Lung (tissue), 12 donors: ENCODE results near the gene SLC16A5. TPM values are rescaled to one million over a fixed set of nuclear protein-coding genes. Genes with fewer than 3 reads are reported as not detected.

Experiments used
- ATAC-seq: fragments of 200-7000 bp; cut with Tn5 transposase; one replicate; pipeline ENCODE4 v1.9.1; 2020; ENCODE audit warnings: moderate number of reproducible peaks; ENCODE audit not compliant: insufficient read depth, low FRiP score
- DNase-seq, 3 donors: peaks; one replicate each; pipeline ENCODE4 v3.0.0-alpha.2; 2013 to 2017
- H3K27ac ChIP-seq, 2 donors: one replicate each; pipeline ENCODE4 v1.5.1; 2013; ENCODE audit warnings: mild to moderate bottlenecking in 2 of 2, moderate library complexity in 2 of 2, control low read depth in 1 of 2, inconsistent platforms in 1 of 2, low read depth in 1 of 2, low read length in 1 of 2
- H3K27me3 ChIP-seq, 3 donors: one replicate each; pipeline ENCODE4 v1.5.1; 2013; ENCODE audit warnings: low read length in 2 of 3; ENCODE audit not compliant: control insufficient read depth in 3 of 3, insufficient read depth in 3 of 3
- H3K36me3 ChIP-seq, 4 donors: one replicate each; pipeline ENCODE4 v1.5.1; 2013; ENCODE audit warnings: low read length in 4 of 4, mild to moderate bottlenecking in 1 of 4, moderate library complexity in 1 of 4; ENCODE audit not compliant: control insufficient read depth in 4 of 4, insufficient read depth in 4 of 4
- H3K4me1 ChIP-seq, 5 donors: one replicate each; pipeline ENCODE4 v1.5.1; 2013; ENCODE audit warnings: low read length in 5 of 5, mild to moderate bottlenecking in 2 of 5, moderate library complexity in 1 of 5; ENCODE audit not compliant: control insufficient read depth in 5 of 5, insufficient read depth in 5 of 5
- H3K4me3 ChIP-seq: one replicate; pipeline ENCODE4 v1.5.1; 2013; ENCODE audit warnings: mild to moderate bottlenecking, control low read depth, moderate library complexity
- H3K9ac ChIP-seq, 2 donors: one replicate each; pipeline ENCODE4 v1.5.1; 2013; ENCODE audit warnings: low read length in 2 of 2, control low read depth in 1 of 2; ENCODE audit not compliant: insufficient read depth in 1 of 2
- H3K9me3 ChIP-seq, 4 donors: one replicate each; pipeline ENCODE4 v1.5.1; 2013; ENCODE audit warnings: low read length in 3 of 4, mild to moderate bottlenecking in 1 of 4, moderate library complexity in 1 of 4; ENCODE audit not compliant: control insufficient read depth in 4 of 4, insufficient read depth in 3 of 4
- WGBS, 2 donors: extraction: QIAGEN DNeasy Blood & Tissue Kit; methylation state at CpG; one replicate each; pipeline ENCODE4 v1.1.7; 2013; 5-methylcytosine and 5-hydroxymethylcytosine counted together
- polyA plus RNA-seq, 2 donors: library from polyadenylated mRNA; stranded (reverse); fragments of 200-250 nt; gene quantifications; one replicate each; pipeline ENCODE4 v1.2.1, GENCODE V29; 2013
- total RNA-seq, 2 donors: library from RNA; depleted of rRNA in 1 of 2; stranded (reverse); fragments of >200 nt in 1 of 2; gene quantifications; one replicate each; pipeline ENCODE4 v1.2.1, GENCODE V29; 2014 to 2021
- TF ChIP-seq, protein P1 (sequence below): IDR thresholded peaks from 2 replicates; pipeline ENCODE4 v1.5.1; 2012; ENCODE audit warnings: mild to moderate bottlenecking; ENCODE audit errors: control extremely low read depth, extremely low read depth
- donor health status: control.
- donor health status: control.
- donor health status: Bipolar disorder and iron deficiency.
- donor health status: healthy.
- donor health status: DM: yes; HTN: yes; CAD: no.

SLC16A5 gene
- total and polyA plus RNA-seq, 4 donors, result 27.9 to 74.0 (median 42.4) TPM

DNA sequence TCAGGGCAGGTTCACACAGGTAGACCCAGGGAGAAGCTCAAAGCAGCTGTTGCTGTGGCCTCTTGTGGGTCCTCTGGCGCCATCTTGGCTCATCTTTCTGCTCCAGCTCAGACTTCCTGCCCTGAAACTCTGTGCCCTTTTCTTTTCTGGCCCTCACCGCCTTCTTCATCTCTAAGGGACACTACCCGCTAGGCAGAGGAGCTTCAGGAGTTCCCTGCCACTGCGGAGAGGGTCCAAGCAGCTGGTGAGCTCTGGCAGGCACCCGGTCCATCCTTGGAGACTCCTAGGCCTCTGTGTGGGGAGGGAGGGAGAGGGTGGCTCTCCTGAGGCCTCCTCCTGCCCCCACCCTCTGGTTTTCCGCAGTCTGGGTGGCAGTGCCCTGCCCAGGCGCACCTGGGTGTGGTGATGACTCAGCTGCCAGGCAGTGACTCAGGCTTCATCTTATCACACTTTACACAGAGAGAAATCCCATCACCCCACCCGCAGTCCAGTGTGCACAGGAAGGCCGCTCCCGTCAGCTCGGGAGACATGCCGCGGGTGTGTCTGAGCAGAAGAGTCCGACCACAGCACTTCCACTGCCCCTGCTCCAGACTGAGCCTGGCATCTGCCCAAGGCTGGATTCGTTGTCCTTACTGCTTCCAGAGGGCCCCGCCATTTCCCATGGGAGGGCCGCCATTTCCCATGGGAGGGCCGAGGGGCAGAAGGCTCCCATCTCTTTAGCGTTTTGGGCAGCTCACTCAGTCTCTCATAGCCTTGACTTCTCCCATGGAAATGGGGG, 36.5 kb downstream of the SLC16A5 start:
- 29 to 47% methylated on average over 18 to 19 of the region's 19 CpGs for WGBS, 2 donors

GRCh38 chr17:75124819-75125162, 37.0 kb downstream of the SLC16A5 start:
- no peak overlapping the region for H3K4me3 ChIP-seq
- H3K27me3 ChIP-seq, result no peaks in the 10 kb centered on the region
- WGBS, 2 donors, result 75 to 85% methylated on average over 4 of the region's 4 CpGs
- peak overlapping the region in 1 of 2 donors; percentile 84 for H3K27ac ChIP-seq
- TF ChIP-seq, protein P1, sequence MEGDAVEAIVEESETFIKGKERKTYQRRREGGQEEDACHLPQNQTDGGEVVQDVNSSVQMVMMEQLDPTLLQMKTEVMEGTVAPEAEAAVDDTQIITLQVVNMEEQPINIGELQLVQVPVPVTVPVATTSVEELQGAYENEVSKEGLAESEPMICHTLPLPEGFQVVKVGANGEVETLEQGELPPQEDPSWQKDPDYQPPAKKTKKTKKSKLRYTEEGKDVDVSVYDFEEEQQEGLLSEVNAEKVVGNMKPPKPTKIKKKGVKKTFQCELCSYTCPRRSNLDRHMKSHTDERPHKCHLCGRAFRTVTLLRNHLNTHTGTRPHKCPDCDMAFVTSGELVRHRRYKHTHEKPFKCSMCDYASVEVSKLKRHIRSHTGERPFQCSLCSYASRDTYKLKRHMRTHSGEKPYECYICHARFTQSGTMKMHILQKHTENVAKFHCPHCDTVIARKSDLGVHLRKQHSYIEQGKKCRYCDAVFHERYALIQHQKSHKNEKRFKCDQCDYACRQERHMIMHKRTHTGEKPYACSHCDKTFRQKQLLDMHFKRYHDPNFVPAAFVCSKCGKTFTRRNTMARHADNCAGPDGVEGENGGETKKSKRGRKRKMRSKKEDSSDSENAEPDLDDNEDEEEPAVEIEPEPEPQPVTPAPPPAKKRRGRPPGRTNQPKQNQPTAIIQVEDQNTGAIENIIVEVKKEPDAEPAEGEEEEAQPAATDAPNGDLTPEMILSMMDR, result no peak
- no peak for DNase-seq
- ATAC-seq, result no peak
- no peaks in the 10 kb centered on the region for H3K9me3 ChIP-seq
- H3K9ac ChIP-seq, result no peak overlapping the region
- peaks cover 0 to 19% (median 0%) of the 10 kb centered on the region in 5 donors for H3K4me1 ChIP-seq
- H3K36me3 ChIP-seq, result peaks cover 0 to 12% (median 9%) of the 10 kb centered on the region in 4 donors

More for the DNA sequence above, 36.5 kb downstream of the SLC16A5 start:
- Histone ChIP-seq H3K9ac (no peak overlapping the region), H3K9me3 (no peaks in the 10 kb centered on the region), H3K36me3 (peaks cover 0 to 12% (median 5%) of the 10 kb centered on the region in 4 donors), H3K4me3 (no peak overlapping the region), H3K4me1 (peaks cover 0 to 19% (median 0%) of the 10 kb centered on the region in 5 donors), H3K27me3 (no peaks in the 10 kb centered on the region), H3K27ac (peak overlapping the region in 1 of 2 donors; percentile 84)
- DNase-seq (peak in 2 of 3 donors; percentile 23 to 32), ATAC-seq (peak; percentile 79)
- TF ChIP-seq, protein P1, result no peak

GRCh38 chr17:75125984-75126383, 38.2 kb downstream of the SLC16A5 start:
- 33 to 46% methylated on average over 3 of the region's 3 CpGs for WGBS, 2 donors
- no peak for DNase-seq
- H3K27ac ChIP-seq, result peak overlapping the region in 1 of 2 donors; percentile 34

More at GRCh38 chr17:75125984-75126383, 38.2 kb downstream of the SLC16A5 start:
- no peak overlapping the region for H3K4me3 ChIP-seq
- no peaks in the 10 kb centered on the region for H3K9me3 ChIP-seq
- peaks cover 0 to 22% (median 2%) of the 10 kb centered on the region in 5 donors for H3K4me1 ChIP-seq
- H3K9ac ChIP-seq, result no peak overlapping the region
- H3K27me3 ChIP-seq, result no peaks in the 10 kb centered on the region
- no peak for ATAC-seq
- TF ChIP-seq, protein P1, result no peak
- peaks cover 0 to 15% (median 9%) of the 10 kb centered on the region in 4 donors for H3K36me3 ChIP-seq
